ENCODE data around the gene TNRC6A. TPM values are rescaled to one million over a fixed set of nuclear protein-coding genes. Genes with fewer than 3 reads are reported as not detected.

TNRC6A gene
- total and polyA plus RNA-seq, 2 of the 13 experiments (the other 11 are each of a cell fraction or from before 2014, with no cell fraction given): 30.9 to 43.6 TPM

DNA sequence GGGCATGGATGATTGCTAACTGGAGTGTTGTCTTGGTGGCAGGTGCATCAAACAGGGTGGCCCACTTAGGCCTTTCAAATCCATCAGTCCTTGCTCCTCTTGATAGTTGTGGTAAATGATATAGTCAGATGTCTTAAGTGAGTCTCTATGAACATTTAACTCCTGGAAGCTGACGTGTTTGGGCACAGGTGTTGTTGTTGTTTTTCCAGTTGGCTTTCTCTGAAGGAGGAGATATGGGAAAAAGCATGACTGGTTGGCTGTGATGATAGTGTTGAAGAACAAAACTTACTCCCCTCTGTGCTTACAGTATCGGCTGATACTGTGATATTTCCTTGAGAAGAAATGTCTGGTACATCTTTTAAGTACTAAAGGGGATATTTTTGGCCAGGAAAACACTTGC is 18.0 kb downstream of the TNRC6A start:
- no peak for DNase-seq (ENCODE audit: low spot score)
- Histone ChIP-seq H3K27me3 (ENCODE audit: control insufficient read depth in 1 of 2, insufficient read depth in 2 of 2, low read length in 2 of 2) (no peaks in the 10 kb centered on the region), H3K9ac (ENCODE audit: insufficient read depth, low read depth, low read length) (no peak overlapping the region), H3K4me3 (replicated peaks in 1 of 3; ENCODE audit: insufficient read depth in 1 of 3, low read depth in 2 of 3, low read length in 3 of 3) (no peak overlapping the region), H3K9me3 (ENCODE audit: low read length) (no peaks in the 10 kb centered on the region), H3K36me3 (replicated peaks in 1 of 2; ENCODE audit: control insufficient read depth in 1 of 2, insufficient read depth in 2 of 2, low read length in 2 of 2) (peaks cover 8 to 43% of the 10 kb centered on the region in 2 experiments), H2AFZ (ENCODE audit: low read length) (no peak overlapping the region), H3K79me2 (ENCODE audit: insufficient read depth, low read length) (peaks cover 100% of the 10 kb centered on the region), H3K27ac (ENCODE audit: extremely low read length, insufficient read depth, low read length) (no peak overlapping the region), H3K4me1 (ENCODE audit: insufficient read depth, low read length) (0 out of 2 replicates have a peak, but pooled peaks cover 5% of the 10 kb centered on the region), H4K20me1 (ENCODE audit: insufficient read depth, low read length) (peaks cover 96% of the 10 kb centered on the region), H3K4me2 (ENCODE audit: low read depth, low read length) (no peak overlapping the region)
- 94% methylated on average over 2 of the region's 2 CpGs for WGBS (ENCODE audit: low lambda C conversion rate)
- no peak for ATAC-seq
- no peak for FAIRE-seq
- ChIA-PET CTCF (ENCODE audit: low intra/inter-chr PET ratio, low total read pairs) (no interaction called here), POLR2A (no interaction called here)
- intact Hi-C loops (cut with micrococcal nuclease; ENCODE audit: unreplicated experiment): no loop called here
- no TSS peak for BruUV-seq (replicated peaks)
- in situ Hi-C loops (cut with HindIII; ENCODE audit: extremely low pct_ligation_motif_present, low pct_unique_long_range_greater_than_20kb): no loop called here
- TF ChIP-seq MAZ (IDR thresholded peaks at IDR 0.05; ENCODE audit: borderline replicate concordance, low read depth, low read length) (no peak), MAZ (CRISPR knock-in tag; IDR thresholded peaks at IDR 0.05; ENCODE audit: low read depth) (no peak), ZNF101 (CRISPR knock-in tag; IDR thresholded peaks at IDR 0.05; ENCODE audit: borderline replicate concordance, low read depth) (no peak), CAMTA2 (CRISPR knock-in tag; IDR thresholded peaks at IDR 0.05; ENCODE audit: borderline replicate concordance) (no peak), RARA (CRISPR knock-in tag; IDR thresholded peaks at IDR 0.05) (no peak), LRRFIP1 (CRISPR knock-in tag; conservative IDR thresholded peaks at IDR 0.05) (no peak), ZNF230 (CRISPR knock-in tag; IDR thresholded peaks at IDR 0.05) (no peak), NFIB (CRISPR knock-in tag; IDR thresholded peaks at IDR 0.05; ENCODE audit: borderline replicate concordance) (no peak), JARID2 (CRISPR knock-in tag; IDR thresholded peaks at IDR 0.05; ENCODE audit: insufficient replicate concordance) (no peak), CEBPG (CRISPR knock-in tag; IDR thresholded peaks at IDR 0.05) (no peak)
- TF ChIP-seq, protein P1, sequence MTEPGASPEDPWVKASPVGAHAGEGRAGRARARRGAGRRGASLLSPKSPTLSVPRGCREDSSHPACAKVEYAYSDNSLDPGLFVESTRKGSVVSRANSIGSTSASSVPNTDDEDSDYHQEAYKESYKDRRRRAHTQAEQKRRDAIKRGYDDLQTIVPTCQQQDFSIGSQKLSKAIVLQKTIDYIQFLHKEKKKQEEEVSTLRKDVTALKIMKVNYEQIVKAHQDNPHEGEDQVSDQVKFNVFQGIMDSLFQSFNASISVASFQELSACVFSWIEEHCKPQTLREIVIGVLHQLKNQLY (CRISPR knock-in tag; IDR thresholded peaks at IDR 0.05): no peak
- TF ChIP-seq, protein P2, sequence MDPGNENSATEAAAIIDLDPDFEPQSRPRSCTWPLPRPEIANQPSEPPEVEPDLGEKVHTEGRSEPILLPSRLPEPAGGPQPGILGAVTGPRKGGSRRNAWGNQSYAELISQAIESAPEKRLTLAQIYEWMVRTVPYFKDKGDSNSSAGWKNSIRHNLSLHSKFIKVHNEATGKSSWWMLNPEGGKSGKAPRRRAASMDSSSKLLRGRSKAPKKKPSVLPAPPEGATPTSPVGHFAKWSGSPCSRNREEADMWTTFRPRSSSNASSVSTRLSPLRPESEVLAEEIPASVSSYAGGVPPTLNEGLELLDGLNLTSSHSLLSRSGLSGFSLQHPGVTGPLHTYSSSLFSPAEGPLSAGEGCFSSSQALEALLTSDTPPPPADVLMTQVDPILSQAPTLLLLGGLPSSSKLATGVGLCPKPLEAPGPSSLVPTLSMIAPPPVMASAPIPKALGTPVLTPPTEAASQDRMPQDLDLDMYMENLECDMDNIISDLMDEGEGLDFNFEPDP (CRISPR knock-in tag; conservative IDR thresholded peaks at IDR 0.05): no peak
